Ovary (tissue), 3 donors: Measurements from ENCODE around the gene U2SURP.

Source experiments
- POLR2A ChIP-seq: fragments of 450-650 bp; IDR thresholded peaks from one replicate; pipeline ENCODE4 v1.6.1; 2017; ENCODE audit warnings: antibody characterized with exemption, mild to moderate bottlenecking, moderate library complexity
- TF ChIP-seq, protein P1 (sequence below), 3 donors: fragments of 450-650 bp in 2 of 3; fragments of 200-600 bp in 1 of 3; IDR thresholded peaks; one replicate each; pipeline versions ENCODE4 v1.5.1 to v1.8.0; 2016 to 2022; ENCODE audit warnings: antibody characterized with exemption in 3 of 3, mild to moderate bottlenecking in 1 of 3
- donor health status: DM: no; HTN: no; CAD: no.

DNA sequence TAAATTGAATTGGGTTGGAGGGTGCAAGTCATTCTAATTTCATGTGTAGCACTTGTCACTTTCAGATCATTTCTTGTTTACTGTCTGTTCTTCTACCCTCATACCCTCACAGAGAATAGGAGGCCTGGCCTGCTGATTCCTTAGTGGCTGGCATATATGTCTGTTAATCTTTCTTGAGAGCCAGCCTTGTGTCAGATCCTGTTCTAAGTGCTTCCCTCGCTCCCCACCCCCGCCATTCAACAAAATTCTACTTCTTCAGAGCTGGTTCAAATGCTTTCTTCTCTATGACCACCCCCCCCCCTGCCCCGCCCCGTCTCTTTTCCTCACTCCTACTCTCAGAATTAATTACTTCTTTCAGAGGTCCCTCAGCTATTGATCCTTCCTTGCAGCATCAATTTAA is 1.5 kb upstream of the U2SURP start:
- TF ChIP-seq, protein P1, sequence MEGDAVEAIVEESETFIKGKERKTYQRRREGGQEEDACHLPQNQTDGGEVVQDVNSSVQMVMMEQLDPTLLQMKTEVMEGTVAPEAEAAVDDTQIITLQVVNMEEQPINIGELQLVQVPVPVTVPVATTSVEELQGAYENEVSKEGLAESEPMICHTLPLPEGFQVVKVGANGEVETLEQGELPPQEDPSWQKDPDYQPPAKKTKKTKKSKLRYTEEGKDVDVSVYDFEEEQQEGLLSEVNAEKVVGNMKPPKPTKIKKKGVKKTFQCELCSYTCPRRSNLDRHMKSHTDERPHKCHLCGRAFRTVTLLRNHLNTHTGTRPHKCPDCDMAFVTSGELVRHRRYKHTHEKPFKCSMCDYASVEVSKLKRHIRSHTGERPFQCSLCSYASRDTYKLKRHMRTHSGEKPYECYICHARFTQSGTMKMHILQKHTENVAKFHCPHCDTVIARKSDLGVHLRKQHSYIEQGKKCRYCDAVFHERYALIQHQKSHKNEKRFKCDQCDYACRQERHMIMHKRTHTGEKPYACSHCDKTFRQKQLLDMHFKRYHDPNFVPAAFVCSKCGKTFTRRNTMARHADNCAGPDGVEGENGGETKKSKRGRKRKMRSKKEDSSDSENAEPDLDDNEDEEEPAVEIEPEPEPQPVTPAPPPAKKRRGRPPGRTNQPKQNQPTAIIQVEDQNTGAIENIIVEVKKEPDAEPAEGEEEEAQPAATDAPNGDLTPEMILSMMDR (IDR thresholded peaks at IDR 0.05): no peak
- TF ChIP-seq POLR2A: no peak
